RWPE2 (cell line): ENCODE data around the gene DIP2C.

Experiments used
- ATAC-seq: fragments of 200-7000 bp; cut with Tn5 transposase; 3 replicates; pipeline ENCODE4 v1.9.1; 2021; ENCODE audit warnings: low read depth
- DNase-seq: peaks from one replicate; pipeline ENCODE4 v3.0.0-alpha.2; 2020; ENCODE audit warnings: low spot score
- H3K27ac ChIP-seq: fragments of 450-650 bp; 2 replicates; pipeline ENCODE4 v1.5.1; 2017; ENCODE audit warnings: mild to moderate bottlenecking; ENCODE audit not compliant: poor library complexity, severe bottlenecking
- H3K27me3 ChIP-seq: fragments of 250-450 bp; sonication (Bioruptor Pico); 2 replicates; pipeline ENCODE4 v1.5.1; 2021; ENCODE audit warnings: mild to moderate bottlenecking, moderate library complexity; ENCODE audit not compliant: insufficient read depth, poor library complexity, severe bottlenecking
- H3K36me3 ChIP-seq: fragments of 250-450 bp; sonication (Bioruptor Pico); 2 replicates; pipeline ENCODE4 v1.5.1; 2020; ENCODE audit warnings: low read depth, mild to moderate bottlenecking, moderate library complexity
- H3K4me1 ChIP-seq: fragments of 250-450 bp; sonication (Bioruptor Pico); 2 replicates; pipeline ENCODE4 v1.5.1; 2021; ENCODE audit warnings: mild to moderate bottlenecking, moderate library complexity; ENCODE audit not compliant: insufficient read depth, poor library complexity, severe bottlenecking
- H3K4me3 ChIP-seq: fragments of 250-450 bp; sonication (Bioruptor Pico); 2 replicates; pipeline ENCODE4 v1.5.1; 2021; ENCODE audit warnings: mild to moderate bottlenecking, moderate library complexity; ENCODE audit not compliant: severe bottlenecking
- H3K9me3 ChIP-seq: fragments of 250-450 bp; sonication (Bioruptor Pico); 2 replicates; pipeline ENCODE4 v1.5.1; 2021; ENCODE audit warnings: mild to moderate bottlenecking, moderate library complexity; ENCODE audit not compliant: severe bottlenecking
- CTCF ChIP-seq: fragments of 450-650 bp; IDR thresholded peaks from one replicate; pipeline ENCODE4 v1.5.1; 2017; ENCODE audit warnings: mild to moderate bottlenecking, moderate library complexity; ENCODE audit not compliant: poor library complexity, severe bottlenecking

DIP2C gene

GRCh38 chr10:329361-330099 lies 359.9 kb downstream of the DIP2C start:
- no peak for TF ChIP-seq CTCF
- ATAC-seq (peak; percentile 99), DNase-seq (peak; percentile 82)
- H3K36me3 ChIP-seq = peaks cover 5% of the 10 kb centered on the region
- H3K4me3 ChIP-seq = peak overlapping the region; percentile 12
- no peaks in the 10 kb centered on the region for H3K27me3 ChIP-seq
- H3K4me1 ChIP-seq = peaks cover 21% of the 10 kb centered on the region
- H3K9me3 ChIP-seq = no peaks in the 10 kb centered on the region
- H3K27ac ChIP-seq = peak overlapping the region; percentile 91

- Histone ChIP-seq H3K9me3 (peaks cover 3% of the 10 kb centered on the region), H3K27ac (peak overlapping the region; percentile 91), H3K4me1 (peaks cover 30% of the 10 kb centered on the region), H3K36me3 (peaks cover 5% of the 10 kb centered on the region), H3K4me3 (no peak overlapping the region), H3K27me3 (no peaks in the 10 kb centered on the region)
- ATAC-seq = no peak
- no peak for DNase-seq
- no peak for TF ChIP-seq CTCF
Measured at GRCh38 chr10:327889-328852, 361.3 kb downstream of the DIP2C start.

- peaks cover 5% of the 10 kb centered on the region for H3K36me3 ChIP-seq
- peaks cover 30% of the 10 kb centered on the region for H3K4me1 ChIP-seq
- H3K9me3 ChIP-seq = peaks cover 3% of the 10 kb centered on the region
- H3K4me3 ChIP-seq = no peak overlapping the region
- TF ChIP-seq CTCF = no peak
- ATAC-seq (no peak), DNase-seq (no peak)
- H3K27ac ChIP-seq = no peak overlapping the region
- H3K27me3 ChIP-seq = no peaks in the 10 kb centered on the region
Measured at GRCh38 chr10:326894-327635, 362.4 kb downstream of the DIP2C start.

GRCh38 chr10:326350-326749 lies 363.1 kb downstream of the DIP2C start:
- H3K36me3 ChIP-seq = peaks cover 5% of the 10 kb centered on the region
- peaks cover 30% of the 10 kb centered on the region for H3K4me1 ChIP-seq
- no peak overlapping the region for H3K4me3 ChIP-seq
- no peaks in the 10 kb centered on the region for H3K27me3 ChIP-seq
- DNase-seq = no peak
- peaks cover 3% of the 10 kb centered on the region for H3K9me3 ChIP-seq
- no peak overlapping the region for H3K27ac ChIP-seq
- no peak for TF ChIP-seq CTCF
- ATAC-seq = no peak
